ENCODE data around the gene CYP4V2. TPM values are rescaled to one million over a fixed set of nuclear protein-coding genes. Genes with fewer than 3 reads are reported as not detected.

The CYP4V2 gene
- total RNA-seq, 1 donor from 2014 or later: 13.3 TPM

GRCh38 chr4:186196063-186196462 is 4.7 kb downstream of the CYP4V2 start:
- no peaks in the 10 kb centered on the region for H3K9me3 Mint-ChIP-seq (ENCODE audit: low read depth)
- peaks cover 7% of the 10 kb centered on the region for H3K36me3 Mint-ChIP-seq (ENCODE audit: low read depth)
- no peaks in the 10 kb centered on the region for H3K27me3 Mint-ChIP-seq (ENCODE audit: low read depth)
- no peak overlapping the region for H3K4me3 Mint-ChIP-seq (ENCODE audit: unreplicated experiment)
- no peak overlapping the region for H3K27ac Mint-ChIP-seq (ENCODE audit: unreplicated experiment)
- DNase-seq (ENCODE audit: low spot score): no peak
- peaks cover 12% of the 10 kb centered on the region for H3K4me1 Mint-ChIP-seq (ENCODE audit: low read depth)
- TF ChIP-seq CTCF (IDR thresholded peaks at IDR 0.05): no peak

GRCh38 chr4:186200516-186200915 is 9.1 kb downstream of the CYP4V2 start:
- no peaks in the 10 kb centered on the region for H3K27me3 Mint-ChIP-seq (ENCODE audit: low read depth)

GRCh38 chr4:186201010-186201409 is 9.6 kb downstream of the CYP4V2 start:
- H3K9me3 Mint-ChIP-seq (ENCODE audit: low read depth): no peaks in the 10 kb centered on the region
- no peak overlapping the region for H3K4me3 Mint-ChIP-seq (ENCODE audit: unreplicated experiment)
- H3K27me3 Mint-ChIP-seq (ENCODE audit: low read depth): no peaks in the 10 kb centered on the region
- peaks cover 7% of the 10 kb centered on the region for H3K36me3 Mint-ChIP-seq (ENCODE audit: low read depth)
- no peak for TF ChIP-seq CTCF (IDR thresholded peaks at IDR 0.05)
- H3K27ac Mint-ChIP-seq (ENCODE audit: unreplicated experiment): no peak overlapping the region
- H3K4me1 Mint-ChIP-seq (ENCODE audit: low read depth): no peaks in the 10 kb centered on the region
- no peak for DNase-seq (ENCODE audit: low spot score)

More at GRCh38 chr4:186200516-186200915, 9.1 kb downstream of the CYP4V2 start:
- TF ChIP-seq CTCF (IDR thresholded peaks at IDR 0.05): no peak
- Mint-ChIP-seq H3K27ac (ENCODE audit: unreplicated experiment) (no peak overlapping the region), H3K4me1 (ENCODE audit: low read depth) (no peaks in the 10 kb centered on the region), H3K4me3 (ENCODE audit: unreplicated experiment) (no peak overlapping the region), H3K9me3 (ENCODE audit: low read depth) (no peaks in the 10 kb centered on the region), H3K36me3 (ENCODE audit: low read depth) (peaks cover 7% of the 10 kb centered on the region)
- no peak for DNase-seq (ENCODE audit: low spot score)

- no peak for DNase-seq (ENCODE audit: low spot score)
- TF ChIP-seq CTCF (IDR thresholded peaks at IDR 0.05): peak; percentile 75
Measured at GRCh38 chr4:186201535-186202230, 10.3 kb downstream of the CYP4V2 start.

GRCh38 chr4:186202490-186203140 is 11.2 kb downstream of the CYP4V2 start:
- no peak for DNase-seq (ENCODE audit: low spot score)
- no peak for TF ChIP-seq CTCF (IDR thresholded peaks at IDR 0.05)
- H3K9me3 Mint-ChIP-seq (ENCODE audit: low read depth): no peaks in the 10 kb centered on the region
- no peaks in the 10 kb centered on the region for H3K27me3 Mint-ChIP-seq (ENCODE audit: low read depth)
- H3K27ac Mint-ChIP-seq (ENCODE audit: unreplicated experiment): no peak overlapping the region
- no peaks in the 10 kb centered on the region for H3K36me3 Mint-ChIP-seq (ENCODE audit: low read depth)
- no peaks in the 10 kb centered on the region for H3K4me1 Mint-ChIP-seq (ENCODE audit: low read depth)
- H3K4me3 Mint-ChIP-seq (ENCODE audit: unreplicated experiment): no peak overlapping the region

More at GRCh38 chr4:186201535-186202230, 10.3 kb downstream of the CYP4V2 start:
- H3K27ac Mint-ChIP-seq (ENCODE audit: unreplicated experiment): no peak overlapping the region
- H3K27me3 Mint-ChIP-seq (ENCODE audit: low read depth): no peaks in the 10 kb centered on the region
- H3K4me3 Mint-ChIP-seq (ENCODE audit: unreplicated experiment): no peak overlapping the region
- H3K36me3 Mint-ChIP-seq (ENCODE audit: low read depth): peaks cover 7% of the 10 kb centered on the region
- H3K4me1 Mint-ChIP-seq (ENCODE audit: low read depth): no peaks in the 10 kb centered on the region
- no peaks in the 10 kb centered on the region for H3K9me3 Mint-ChIP-seq (ENCODE audit: low read depth)
